KMS-11 (cell line): ENCODE data around the gene NRXN3.

ENCODE experiments used
- H2AFZ ChIP-seq: fragments of 200-600 bp; sonication (generic); 2 replicates; pipeline ENCODE4 v1.6.1; 2016; ENCODE audit warnings: antibody characterized with exemption, mixed run types, low read depth
- H3K27ac ChIP-seq: fragments of 200-600 bp; sonication (generic); 2 replicates; pipeline ENCODE4 v1.6.1; 2016; ENCODE audit warnings: mild to moderate bottlenecking, mixed run types
- H3K27me3 ChIP-seq: fragments of 200-600 bp; sonication (generic); 2 replicates; pipeline ENCODE4 v1.6.1; 2017; ENCODE audit warnings: mild to moderate bottlenecking, low read depth, mixed run types, moderate library complexity; ENCODE audit not compliant: insufficient read depth
- H3K36me3 ChIP-seq: fragments of 200-600 bp; sonication (generic); 2 replicates; pipeline ENCODE4 v1.6.1; 2017; ENCODE audit warnings: mild to moderate bottlenecking, mixed run types; ENCODE audit not compliant: insufficient read depth
- H3K4me1 ChIP-seq: fragments of 200-600 bp; sonication (generic); 2 replicates; pipeline ENCODE4 v1.6.1; 2016; ENCODE audit warnings: mild to moderate bottlenecking, low read depth, mixed run types; ENCODE audit not compliant: poor library complexity, severe bottlenecking
- H3K4me2 ChIP-seq: fragments of 200-600 bp; sonication (generic); 2 replicates; pipeline ENCODE4 v1.7.0; 2016; ENCODE audit warnings: mild to moderate bottlenecking, mixed run types
- H3K4me3 ChIP-seq: fragments of 200-600 bp; sonication (generic); IDR thresholded peaks from 2 replicates; pipeline ENCODE4 v1.6.1; 2017; ENCODE audit warnings: low read depth, low read length, mixed read lengths; ENCODE audit not compliant: insufficient read depth
- H3K79me2 ChIP-seq: fragments of 200-600 bp; sonication (generic); 2 replicates; pipeline ENCODE4 v1.6.1; 2016; ENCODE audit warnings: low read depth, mixed run types; ENCODE audit not compliant: insufficient read depth
- H3K9ac ChIP-seq: fragments of 200-600 bp; sonication (generic); 2 replicates; pipeline ENCODE4 v1.6.1; 2016; ENCODE audit warnings: mild to moderate bottlenecking, mixed run types
- H4K20me1 ChIP-seq: fragments of 200-600 bp; sonication (generic); 2 replicates; pipeline ENCODE4 v1.6.1; 2016; ENCODE audit warnings: mild to moderate bottlenecking, mixed run types; ENCODE audit not compliant: insufficient read depth
- TF ChIP-seq, protein P1 (sequence below): fragments of 200-600 bp; sonication (generic); conservative IDR thresholded peaks from 2 replicates; pipeline ENCODE4 v1.6.1; 2017; ENCODE audit warnings: low read depth, mild to moderate bottlenecking, antibody characterized with exemption, low read length, moderate library complexity, mixed read lengths

NRXN3 gene

DNA sequence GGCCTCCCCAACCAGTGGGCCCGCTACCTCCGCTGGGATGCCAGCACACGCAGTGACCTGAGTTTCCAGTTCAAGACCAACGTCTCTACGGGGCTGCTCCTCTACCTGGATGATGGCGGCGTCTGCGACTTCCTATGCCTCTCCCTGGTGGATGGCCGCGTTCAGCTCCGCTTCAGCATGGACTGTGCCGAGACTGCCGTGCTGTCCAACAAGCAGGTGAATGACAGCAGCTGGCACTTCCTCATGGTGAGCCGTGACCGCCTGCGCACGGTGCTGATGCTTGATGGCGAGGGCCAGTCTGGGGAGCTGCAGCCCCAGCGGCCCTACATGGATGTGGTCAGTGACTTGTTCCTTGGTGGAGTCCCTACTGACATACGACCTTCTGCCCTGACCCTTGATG, 73.0 kb downstream of the NRXN3 start:
- H4K20me1 ChIP-seq: no peaks in the 10 kb centered on the region
- no peak overlapping the region for H3K4me3 ChIP-seq
- no peak overlapping the region for H3K27ac ChIP-seq
- H2AFZ ChIP-seq: no peak overlapping the region
- H3K36me3 ChIP-seq: no peaks in the 10 kb centered on the region
- TF ChIP-seq, protein P1, sequence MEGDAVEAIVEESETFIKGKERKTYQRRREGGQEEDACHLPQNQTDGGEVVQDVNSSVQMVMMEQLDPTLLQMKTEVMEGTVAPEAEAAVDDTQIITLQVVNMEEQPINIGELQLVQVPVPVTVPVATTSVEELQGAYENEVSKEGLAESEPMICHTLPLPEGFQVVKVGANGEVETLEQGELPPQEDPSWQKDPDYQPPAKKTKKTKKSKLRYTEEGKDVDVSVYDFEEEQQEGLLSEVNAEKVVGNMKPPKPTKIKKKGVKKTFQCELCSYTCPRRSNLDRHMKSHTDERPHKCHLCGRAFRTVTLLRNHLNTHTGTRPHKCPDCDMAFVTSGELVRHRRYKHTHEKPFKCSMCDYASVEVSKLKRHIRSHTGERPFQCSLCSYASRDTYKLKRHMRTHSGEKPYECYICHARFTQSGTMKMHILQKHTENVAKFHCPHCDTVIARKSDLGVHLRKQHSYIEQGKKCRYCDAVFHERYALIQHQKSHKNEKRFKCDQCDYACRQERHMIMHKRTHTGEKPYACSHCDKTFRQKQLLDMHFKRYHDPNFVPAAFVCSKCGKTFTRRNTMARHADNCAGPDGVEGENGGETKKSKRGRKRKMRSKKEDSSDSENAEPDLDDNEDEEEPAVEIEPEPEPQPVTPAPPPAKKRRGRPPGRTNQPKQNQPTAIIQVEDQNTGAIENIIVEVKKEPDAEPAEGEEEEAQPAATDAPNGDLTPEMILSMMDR: no peak
- H3K4me1 ChIP-seq: no peaks in the 10 kb centered on the region
- H3K27me3 ChIP-seq: no peaks in the 10 kb centered on the region
- H3K79me2 ChIP-seq: no peaks in the 10 kb centered on the region
- H3K9ac ChIP-seq: no peak overlapping the region
- H3K4me2 ChIP-seq: no peak overlapping the region

GRCh38 chr14:78245238-78245637, 75.1 kb downstream of the NRXN3 start:
- Histone ChIP-seq H3K79me2 (no peaks in the 10 kb centered on the region), H3K36me3 (no peaks in the 10 kb centered on the region), H3K4me1 (no peaks in the 10 kb centered on the region), H3K27ac (no peak overlapping the region), H3K4me3 (no peak overlapping the region), H4K20me1 (no peaks in the 10 kb centered on the region), H3K4me2 (no peak overlapping the region), H3K27me3 (no peaks in the 10 kb centered on the region), H3K9ac (no peak overlapping the region), H2AFZ (no peak overlapping the region)
- TF ChIP-seq, protein P1: no peak

- H3K4me1 ChIP-seq: no peaks in the 10 kb centered on the region
- no peak overlapping the region for H3K4me3 ChIP-seq
- no peaks in the 10 kb centered on the region for H3K27me3 ChIP-seq
- no peaks in the 10 kb centered on the region for H3K79me2 ChIP-seq
- H3K4me2 ChIP-seq: no peak overlapping the region
- no peaks in the 10 kb centered on the region for H4K20me1 ChIP-seq
- H3K27ac ChIP-seq: no peak overlapping the region
- TF ChIP-seq, protein P1: no peak
- no peak overlapping the region for H3K9ac ChIP-seq
- H2AFZ ChIP-seq: no peak overlapping the region
- H3K36me3 ChIP-seq: no peaks in the 10 kb centered on the region
These were observed 78.4 kb downstream of the NRXN3 start for GRCh38 chr14:78248501-78249090.

- Histone ChIP-seq H3K27ac (no peak overlapping the region), H4K20me1 (no peaks in the 10 kb centered on the region), H3K9ac (no peak overlapping the region), H3K4me3 (no peak overlapping the region), H3K79me2 (no peaks in the 10 kb centered on the region), H3K4me1 (no peaks in the 10 kb centered on the region), H3K4me2 (no peak overlapping the region), H3K27me3 (no peaks in the 10 kb centered on the region), H3K36me3 (no peaks in the 10 kb centered on the region), H2AFZ (no peak overlapping the region)
- TF ChIP-seq, protein P1: no peak
These were observed 81.1 kb downstream of the NRXN3 start for GRCh38 chr14:78251308-78251707.
